ENCODE measurements around the gene SLC8A3. TPM values are rescaled to one million over a fixed set of nuclear protein-coding genes. Genes with fewer than 3 reads are reported as not detected.

Gene SLC8A3
- total RNA-seq, 1 experiment from 2014 or later: not detected

GRCh38 chr14:70193396-70193795 lies 4.6 kb upstream of the SLC8A3 start:
- intact Hi-C loops (cut with micrococcal nuclease; ENCODE audit: unreplicated experiment): no loop called here
- in situ Hi-C loops (cut with HindIII; ENCODE audit: low pct_unique_long_range_greater_than_20kb, low sequenced_read_pairs): no loop called here
- POLR2A ChIA-PET: no interaction called here

GRCh38 chr14:70192915-70193314 lies 4.2 kb upstream of the SLC8A3 start:
- H3K36me3 ChIP-seq (ENCODE audit: control insufficient read depth, insufficient read depth, low read length): no peaks in the 10 kb centered on the region
- no peak overlapping the region for H3K27ac ChIP-seq (ENCODE audit: low read length)
- H3K4me3 ChIP-seq (ENCODE audit: low read depth in 2 of 2, low read length in 2 of 2): no peak overlapping the region
- intact Hi-C loops (cut with micrococcal nuclease; ENCODE audit: unreplicated experiment): no loop called here
- no peaks in the 10 kb centered on the region for H3K4me1 ChIP-seq (ENCODE audit: control insufficient read depth, insufficient read depth, low read length)
- ATAC-seq: no peak
- in situ Hi-C loops (cut with HindIII; ENCODE audit: low pct_unique_long_range_greater_than_20kb, low sequenced_read_pairs): no loop called here
- TF ChIP-seq TCF7L2 (IDR thresholded peaks at IDR 0.05; ENCODE audit: low read depth, low read length): no peak
- TF ChIP-seq SIN3A (IDR thresholded peaks at IDR 0.05; ENCODE audit: borderline replicate concordance, insufficient read depth, low read depth, low read length): no peak
- TF ChIP-seq REST (IDR thresholded peaks at IDR 0.05; ENCODE audit: insufficient read depth in 1 of 2, low read depth in 2 of 2, low read length in 1 of 2): no peak
- no peak for TF ChIP-seq CTCF (IDR thresholded peaks at IDR 0.05)
- TF ChIP-seq POLR2AphosphoS5 (IDR thresholded peaks at IDR 0.05; ENCODE audit: low read depth, low read length): no peak
- BruUV-seq (replicated peaks): no TSS peak
- H3K27me3 ChIP-seq (ENCODE audit: control insufficient read depth, insufficient read depth, low read length): no peaks in the 10 kb centered on the region; the same call in 1 of the 2 replicates
- ChIA-PET POLR2A (no interaction called here), CTCF (no interaction called here)
- no peak for DNase-seq (ENCODE audit: low read depth, low spot score)
- no peaks in the 10 kb centered on the region for H3K9me3 ChIP-seq (ENCODE audit: control insufficient read depth, insufficient read depth, low read depth, low read length)

More at GRCh38 chr14:70193396-70193795, 4.6 kb upstream of the SLC8A3 start:
- H3K27me3 ChIP-seq (ENCODE audit: control insufficient read depth, insufficient read depth, low read length): no peaks in the 10 kb centered on the region; the same call in 1 of the 2 replicates
- ATAC-seq (no peak), DNase-seq (ENCODE audit: low read depth, low spot score) (no peak)
- no peak overlapping the region for H3K4me3 ChIP-seq (ENCODE audit: low read depth in 2 of 2, low read length in 2 of 2)
- BruUV-seq (replicated peaks): no TSS peak
- H3K9me3 ChIP-seq (ENCODE audit: control insufficient read depth, insufficient read depth, low read depth, low read length): no peaks in the 10 kb centered on the region
- CTCF ChIA-PET: no interaction called here
- H3K4me1 ChIP-seq (ENCODE audit: control insufficient read depth, insufficient read depth, low read length): no peaks in the 10 kb centered on the region
- H3K36me3 ChIP-seq (ENCODE audit: control insufficient read depth, insufficient read depth, low read length): no peaks in the 10 kb centered on the region
- no peak overlapping the region for H3K27ac ChIP-seq (ENCODE audit: low read length)
- TF ChIP-seq POLR2AphosphoS5 (IDR thresholded peaks at IDR 0.05; ENCODE audit: low read depth, low read length) (no peak), CTCF (IDR thresholded peaks at IDR 0.05) (no peak), SIN3A (IDR thresholded peaks at IDR 0.05; ENCODE audit: borderline replicate concordance, insufficient read depth, low read depth, low read length) (no peak), TCF7L2 (IDR thresholded peaks at IDR 0.05; ENCODE audit: low read depth, low read length) (no peak), REST (IDR thresholded peaks at IDR 0.05; ENCODE audit: insufficient read depth in 1 of 2, low read depth in 2 of 2, low read length in 1 of 2) (no peak)
